Stomach smooth muscle (tissue), 2 donors: ENCODE data around the gene NEDD4L.

Experiments
- H3K27ac ChIP-seq: one replicate; pipeline ENCODE4 v1.7.0; 2013; ENCODE audit warnings: mild to moderate bottlenecking, low read length, inconsistent platforms
- H3K27me3 ChIP-seq, 2 donors: one replicate each; pipeline ENCODE4 v1.7.0; 2013; ENCODE audit warnings: low read length in 2 of 2; ENCODE audit not compliant: insufficient read depth in 2 of 2, control insufficient read depth in 1 of 2
- H3K36me3 ChIP-seq, 2 donors: one replicate each; pipeline ENCODE4 v1.7.0; 2013; ENCODE audit warnings: low read length in 2 of 2; ENCODE audit not compliant: control insufficient read depth in 2 of 2, insufficient read depth in 2 of 2
- H3K4me1 ChIP-seq: one replicate; pipeline ENCODE4 v1.7.0; 2013; ENCODE audit warnings: low read length; ENCODE audit not compliant: control insufficient read depth, insufficient read depth
- H3K4me3 ChIP-seq, 2 donors: one replicate each; pipeline ENCODE4 v1.7.0; 2013; ENCODE audit warnings: low read length in 2 of 2
- H3K9ac ChIP-seq, 2 donors: one replicate each; pipeline ENCODE4 v1.7.0; 2013; ENCODE audit warnings: low read length in 2 of 2, mild to moderate bottlenecking in 1 of 2
- H3K9me3 ChIP-seq, 2 donors: one replicate each; pipeline ENCODE4 v1.7.0; 2013; ENCODE audit warnings: low read length in 2 of 2; ENCODE audit not compliant: control insufficient read depth in 2 of 2
- donor health status: healthy.
- donor health status: Pancreatic carcinoma.

The NEDD4L gene

DNA sequence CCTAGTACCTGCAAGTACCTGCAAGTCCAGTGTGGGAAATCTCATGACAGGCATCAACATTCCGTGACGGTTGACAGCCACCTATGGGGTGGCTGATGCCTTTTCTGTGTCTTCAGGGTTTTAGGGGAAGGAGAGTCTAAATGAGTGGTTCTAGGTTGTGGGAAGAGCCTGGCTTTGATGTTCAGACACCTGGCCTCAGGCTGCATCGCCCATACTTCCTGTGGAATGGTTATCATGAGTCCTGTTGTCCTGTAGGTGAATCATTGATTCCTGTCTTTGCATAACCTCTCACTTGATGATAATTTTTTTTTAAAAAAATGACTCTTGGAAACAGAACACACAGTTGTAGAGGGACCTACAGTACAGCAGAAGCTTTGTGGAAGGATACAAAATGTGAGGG lies 108.9 kb downstream of the NEDD4L start:
- Histone ChIP-seq H3K9ac (no peak overlapping the region), H3K27me3 (no peaks in the 10 kb centered on the region), H3K4me1 (no peaks in the 10 kb centered on the region)

DNA sequence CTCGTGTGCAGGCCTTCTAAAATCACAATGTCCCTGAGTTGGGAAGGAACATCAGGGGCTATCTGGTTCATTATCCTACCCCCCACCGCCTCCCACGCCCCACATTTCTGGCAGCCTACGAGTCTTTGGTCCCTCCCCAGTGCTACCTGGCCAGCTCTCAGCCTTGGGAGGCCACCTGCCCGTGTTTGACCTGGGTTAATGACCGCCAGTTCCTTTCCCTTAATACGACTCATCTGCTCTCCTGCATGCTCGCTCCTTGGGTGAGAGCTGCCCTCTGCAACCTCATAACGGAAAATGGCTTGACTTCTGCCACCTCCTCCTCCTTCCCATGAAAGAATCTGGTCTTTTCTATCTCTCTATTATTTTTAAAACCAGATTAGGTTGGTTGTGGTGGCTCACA lies 112.5 kb downstream of the NEDD4L start:
- Histone ChIP-seq H3K27ac (no peak overlapping the region), H3K9me3 (no peaks in the 10 kb centered on the region), H3K9ac (no peak overlapping the region), H3K27me3 (no peaks in the 10 kb centered on the region), H3K4me1 (no peaks in the 10 kb centered on the region), H3K36me3 (no peaks in the 10 kb centered on the region), H3K4me3 (no peak overlapping the region)

More for the DNA sequence above, 108.9 kb downstream of the NEDD4L start:
- Histone ChIP-seq H3K36me3 (no peaks in the 10 kb centered on the region), H3K4me3 (no peak overlapping the region), H3K27ac (no peak overlapping the region), H3K9me3 (no peaks in the 10 kb centered on the region)

DNA sequence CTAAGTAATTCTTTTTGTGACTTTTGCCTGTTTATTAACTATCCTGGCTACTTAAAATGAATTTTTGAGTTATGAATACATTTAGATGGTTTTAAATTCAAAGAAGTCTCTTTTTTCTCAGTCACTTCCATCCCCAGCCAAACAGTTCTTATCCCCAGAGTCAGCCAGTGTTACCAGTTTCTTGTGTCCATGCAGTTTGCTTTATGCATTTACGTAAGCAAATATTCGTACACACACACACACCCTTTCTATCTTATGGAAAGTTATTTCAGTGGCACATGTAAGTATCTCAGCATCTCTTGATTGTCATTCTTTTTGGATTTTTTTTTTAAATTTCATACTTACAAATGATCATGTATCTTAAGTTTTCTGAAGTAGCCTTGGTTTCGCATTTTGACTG lies 113.2 kb downstream of the NEDD4L start:
- Histone ChIP-seq H3K4me3 (no peak overlapping the region), H3K27me3 (no peaks in the 10 kb centered on the region), H3K9ac (no peak overlapping the region), H3K4me1 (no peaks in the 10 kb centered on the region), H3K9me3 (no peaks in the 10 kb centered on the region), H3K36me3 (no peaks in the 10 kb centered on the region), H3K27ac (no peak overlapping the region)

DNA sequence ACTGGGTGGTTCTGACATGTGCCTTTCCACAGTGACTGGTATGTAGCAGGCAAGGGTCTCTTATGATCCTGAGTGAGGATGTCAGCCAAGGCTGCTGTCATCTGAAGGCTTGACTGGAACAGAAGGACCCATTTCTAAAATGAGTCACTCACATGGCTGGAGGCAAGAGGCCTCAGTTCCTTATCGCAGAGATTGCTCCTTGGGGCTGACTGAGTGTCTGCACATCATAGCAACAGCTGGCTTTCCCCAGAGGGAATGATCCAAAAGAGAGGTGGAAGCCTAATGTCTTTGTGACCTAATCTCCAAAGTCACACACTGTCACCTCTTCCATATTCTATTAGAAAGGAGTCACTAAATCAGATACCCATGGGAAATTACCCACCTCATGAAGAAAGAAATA lies 114.0 kb downstream of the NEDD4L start:
- no peak overlapping the region for H3K9ac ChIP-seq
- no peaks in the 10 kb centered on the region for H3K36me3 ChIP-seq
- H3K27ac ChIP-seq = no peak overlapping the region
- no peaks in the 10 kb centered on the region for H3K27me3 ChIP-seq
- no peak overlapping the region for H3K4me3 ChIP-seq
- no peaks in the 10 kb centered on the region for H3K9me3 ChIP-seq
- H3K4me1 ChIP-seq = no peaks in the 10 kb centered on the region

DNA sequence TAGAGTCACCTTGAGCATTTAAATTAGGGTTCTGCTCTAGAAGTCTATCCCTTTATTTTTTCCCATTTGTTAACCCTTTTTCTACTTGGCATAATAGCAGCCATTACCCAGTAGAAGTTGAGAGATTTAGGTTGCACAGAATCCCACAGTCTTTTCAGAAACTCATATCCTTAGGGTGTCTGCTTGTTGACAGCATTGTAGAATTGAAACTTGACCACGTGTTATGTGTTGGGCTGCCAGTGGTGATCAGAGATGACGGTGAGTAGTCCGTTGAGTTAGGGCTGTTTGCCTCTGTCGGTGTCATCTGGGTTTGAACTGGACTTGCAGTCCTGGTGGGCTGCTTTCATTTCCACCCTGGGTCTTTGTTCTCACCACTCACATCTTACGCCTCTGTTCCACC lies 114.4 kb downstream of the NEDD4L start:
- H3K9me3 ChIP-seq = no peaks in the 10 kb centered on the region
- no peak overlapping the region for H3K27ac ChIP-seq
- no peak overlapping the region for H3K4me3 ChIP-seq
- H3K36me3 ChIP-seq = no peaks in the 10 kb centered on the region
- H3K4me1 ChIP-seq = no peaks in the 10 kb centered on the region
- H3K27me3 ChIP-seq = no peaks in the 10 kb centered on the region
- H3K9ac ChIP-seq = no peak overlapping the region

DNA sequence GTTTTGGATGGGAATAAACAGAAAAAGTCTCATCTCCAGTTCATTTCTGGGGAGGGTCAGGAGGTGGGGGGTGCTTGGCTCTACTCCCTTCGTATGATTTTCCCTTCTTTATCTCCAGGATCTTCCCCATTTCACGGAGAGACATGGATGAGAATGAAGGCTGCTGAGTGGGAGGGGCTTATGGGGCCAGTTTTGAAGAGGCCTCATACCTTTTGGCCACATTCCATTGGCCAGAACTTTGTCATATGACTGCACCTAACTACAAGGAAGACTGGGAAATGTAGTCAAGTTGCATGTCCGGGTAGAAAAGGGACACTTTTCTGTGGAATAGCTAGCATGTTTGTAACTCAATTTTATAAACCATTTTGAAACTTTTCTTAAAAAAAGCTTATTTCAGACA lies 117.6 kb downstream of the NEDD4L start:
- Histone ChIP-seq H3K9me3 (no peaks in the 10 kb centered on the region), H3K9ac (no peak overlapping the region), H3K27me3 (no peaks in the 10 kb centered on the region), H3K27ac (no peak overlapping the region), H3K4me1 (no peaks in the 10 kb centered on the region), H3K36me3 (no peaks in the 10 kb centered on the region), H3K4me3 (no peak overlapping the region)

DNA sequence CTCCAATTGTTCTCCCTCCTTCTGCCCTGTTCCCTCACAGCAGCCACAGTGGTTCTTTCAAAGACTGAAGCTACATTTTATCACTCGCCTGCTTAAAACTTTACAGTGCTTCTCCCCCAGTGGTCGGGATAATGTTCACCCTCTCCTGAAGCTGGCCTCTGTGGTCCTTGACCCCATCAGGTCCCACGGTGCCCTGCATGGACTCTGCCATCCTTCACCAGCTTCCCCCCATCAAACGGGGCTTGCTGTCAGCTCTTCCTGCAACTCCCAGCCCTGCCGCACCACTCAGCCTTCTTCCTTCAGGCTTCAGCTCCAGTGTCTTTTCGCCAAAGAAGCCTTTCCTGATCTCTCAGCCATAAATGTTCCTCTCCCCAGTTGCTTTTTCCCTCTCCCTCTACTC lies 118.1 kb downstream of the NEDD4L start:
- Histone ChIP-seq H3K27ac (no peak overlapping the region), H3K36me3 (peaks cover 0 to 2% of the 10 kb centered on the region in 2 donors), H3K4me1 (no peaks in the 10 kb centered on the region), H3K27me3 (no peaks in the 10 kb centered on the region), H3K9me3 (no peaks in the 10 kb centered on the region), H3K4me3 (no peak overlapping the region), H3K9ac (no peak overlapping the region)

DNA sequence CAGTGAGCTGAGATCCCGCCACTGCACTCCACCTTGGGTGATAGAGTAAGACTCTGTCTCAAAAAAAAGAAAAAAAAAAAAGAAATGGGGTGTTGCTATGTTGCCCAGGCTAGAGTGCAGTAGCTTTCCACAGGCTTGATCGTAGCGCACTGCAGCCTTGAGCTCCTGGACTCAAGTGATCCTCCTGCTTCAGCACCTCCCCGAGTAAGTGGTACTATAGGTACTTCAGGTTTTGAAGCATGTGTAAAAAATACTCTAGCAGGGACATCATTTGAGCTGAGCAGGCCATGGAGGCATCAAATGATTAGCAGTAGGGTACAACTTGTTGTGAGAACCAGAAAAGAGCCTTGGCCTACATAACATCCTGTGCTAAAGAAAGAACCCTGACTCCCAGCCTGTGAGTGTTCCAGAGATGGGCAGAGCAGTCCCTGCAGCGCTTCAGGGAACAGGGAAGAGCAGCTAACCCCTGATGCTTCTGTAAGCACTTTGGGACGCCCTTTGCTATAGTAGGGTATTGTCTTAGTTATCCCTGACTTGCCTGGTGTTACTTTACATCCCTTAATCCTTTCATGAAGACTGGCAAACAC lies 119.1 kb downstream of the NEDD4L start:
- Histone ChIP-seq H3K27ac (no peak overlapping the region), H3K36me3 (peaks cover 0 to 3% of the 10 kb centered on the region in 2 donors), H3K4me1 (no peaks in the 10 kb centered on the region), H3K9ac (no peak overlapping the region), H3K9me3 (no peaks in the 10 kb centered on the region), H3K4me3 (no peak overlapping the region), H3K27me3 (no peaks in the 10 kb centered on the region)

DNA sequence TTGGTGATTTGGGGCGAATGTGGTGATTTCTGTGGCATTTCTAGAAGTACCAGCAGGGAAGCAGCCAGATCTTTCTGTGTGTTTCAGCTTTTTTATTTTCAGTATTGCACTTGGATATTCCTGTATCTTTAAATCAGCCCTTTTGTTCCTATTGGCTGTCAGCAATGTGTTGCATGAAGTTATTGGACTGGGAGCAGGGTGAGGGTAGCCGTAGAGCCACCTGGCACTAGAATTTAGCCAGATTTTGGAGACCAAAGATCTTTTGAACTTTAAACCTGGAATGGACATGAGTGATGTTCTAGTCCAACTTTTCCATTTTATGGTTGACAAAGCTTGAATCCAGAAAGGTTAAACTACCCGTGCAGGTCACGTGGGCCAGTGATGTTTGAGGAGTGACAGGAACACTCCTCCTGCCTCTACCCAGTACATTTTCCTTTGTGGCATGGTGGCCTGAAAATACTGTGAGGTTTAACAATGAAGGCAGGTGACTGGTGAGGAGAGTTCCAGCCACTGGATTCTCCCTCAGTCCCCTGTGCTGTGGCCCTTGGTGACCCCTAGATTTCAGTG lies 122.3 kb downstream of the NEDD4L start:
- H3K27me3 ChIP-seq = no peaks in the 10 kb centered on the region
- H3K36me3 ChIP-seq = peaks cover 0 to 3% of the 10 kb centered on the region in 2 donors
- no peak overlapping the region for H3K4me3 ChIP-seq
- no peaks in the 10 kb centered on the region for H3K9me3 ChIP-seq
- no peak overlapping the region for H3K27ac ChIP-seq
- H3K9ac ChIP-seq = no peak overlapping the region
- H3K4me1 ChIP-seq = no peaks in the 10 kb centered on the region

DNA sequence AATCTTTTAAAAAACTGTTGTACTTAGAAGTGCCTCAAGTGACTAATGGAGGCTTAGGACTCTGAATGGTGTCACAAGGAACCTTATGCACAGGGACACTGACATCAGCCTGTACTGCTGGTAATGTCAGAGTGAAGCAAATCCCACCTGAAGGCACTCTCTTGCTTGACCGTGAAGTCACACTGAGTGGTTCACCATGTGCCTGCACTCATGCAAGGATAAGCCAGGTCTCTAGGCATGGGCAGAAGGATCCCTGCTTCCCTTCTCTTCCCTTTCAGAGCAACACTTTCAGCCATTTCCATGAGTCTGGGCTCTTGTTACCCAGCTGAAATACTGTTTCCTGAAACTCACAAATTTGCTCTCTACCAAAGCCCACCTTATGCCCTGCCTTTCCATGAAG lies 123.0 kb downstream of the NEDD4L start:
- H3K4me1 ChIP-seq = no peaks in the 10 kb centered on the region
- no peaks in the 10 kb centered on the region for H3K27me3 ChIP-seq
- H3K4me3 ChIP-seq = no peak overlapping the region
- H3K9ac ChIP-seq = no peak overlapping the region
- H3K36me3 ChIP-seq = peaks cover 0 to 3% of the 10 kb centered on the region in 2 donors
- no peaks in the 10 kb centered on the region for H3K9me3 ChIP-seq
- no peak overlapping the region for H3K27ac ChIP-seq

DNA sequence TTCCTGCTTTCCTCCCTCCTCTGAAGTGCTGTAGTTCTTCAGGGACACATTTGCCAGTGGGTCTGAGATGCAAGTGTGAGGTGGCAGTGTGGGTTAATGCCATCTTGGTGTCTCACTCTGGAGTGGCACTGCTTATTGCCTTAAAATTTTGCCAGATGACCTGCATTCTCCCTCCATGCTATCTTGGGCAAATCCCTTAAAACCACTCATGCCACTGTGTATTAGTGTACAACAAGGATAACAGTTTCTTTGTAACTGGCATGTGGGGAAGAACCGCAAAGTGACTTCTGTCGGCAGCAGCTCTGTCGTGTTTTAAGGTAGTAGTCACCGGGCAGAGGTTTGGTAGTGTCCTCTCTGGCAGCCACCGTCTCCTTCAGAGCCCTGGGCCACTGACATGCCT lies 124.2 kb downstream of the NEDD4L start:
- H3K9me3 ChIP-seq = no peaks in the 10 kb centered on the region
- no peak overlapping the region for H3K9ac ChIP-seq
- H3K4me1 ChIP-seq = no peaks in the 10 kb centered on the region
- H3K27ac ChIP-seq = no peak overlapping the region
- peaks cover 0 to 3% of the 10 kb centered on the region in 2 donors for H3K36me3 ChIP-seq
- no peak overlapping the region for H3K4me3 ChIP-seq
- H3K27me3 ChIP-seq = no peaks in the 10 kb centered on the region
